Ishikawa (cell line): Measurements from ENCODE around the gene PRAMEF17.
A peak's percentile ranks its signal among the peaks of the same experiment; 100 is the strongest.
"Not testable (repeated sequence)": the region's sequence is repeated elsewhere in the genome, so short reads cannot be mapped to it uniquely, and the experiment has no call there.

ENCODE experiments used
- CEBPB ChIP-seq: IDR thresholded peaks from 2 replicates; pipeline ENCODE4 v1.6.1; 2012
- CREB1 ChIP-seq: IDR thresholded peaks from 2 replicates; pipeline ENCODE4 v1.6.1; 2012; ENCODE audit warnings: low read depth
- EGR1 ChIP-seq: IDR thresholded peaks from 2 replicates; pipeline ENCODE4 v1.6.1; 2012
- EP300 ChIP-seq: IDR thresholded peaks from 2 replicates; pipeline ENCODE4 v1.6.1; 2012; ENCODE audit warnings: borderline replicate concordance
- FOXM1 ChIP-seq: IDR thresholded peaks from 2 replicates; pipeline ENCODE4 v1.6.1; 2012; ENCODE audit warnings: low read depth, borderline replicate concordance
- NFIC ChIP-seq: IDR thresholded peaks from 2 replicates; pipeline ENCODE4 v1.6.1; 2012
- RAD21 ChIP-seq: IDR thresholded peaks from 2 replicates; pipeline ENCODE4 v1.6.1; 2012; ENCODE audit warnings: low read depth
- REST ChIP-seq: IDR thresholded peaks from 2 replicates; pipeline ENCODE4 v1.6.1; 2012; ENCODE audit warnings: low read depth, mild to moderate bottlenecking
- TAF1 ChIP-seq: IDR thresholded peaks from 2 replicates; pipeline ENCODE4 v1.6.1; 2012; ENCODE audit warnings: low read depth, mild to moderate bottlenecking
- TCF12 ChIP-seq: IDR thresholded peaks from 2 replicates; pipeline ENCODE4 v1.6.1; 2012; ENCODE audit warnings: low read depth
- TEAD4 ChIP-seq: IDR thresholded peaks from 2 replicates; pipeline ENCODE4 v1.6.1; 2012
- USF1 ChIP-seq: IDR thresholded peaks from 2 replicates; pipeline ENCODE4 v1.6.1; 2012
- YY1 ChIP-seq: IDR thresholded peaks from 2 replicates; pipeline ENCODE4 v1.6.1; 2012; ENCODE audit warnings: low read depth
- ZBTB7A ChIP-seq: IDR thresholded peaks from 2 replicates; pipeline ENCODE4 v1.6.1; 2012; ENCODE audit warnings: low read depth
- TF ChIP-seq, protein P1 (sequence below): IDR thresholded peaks from 2 replicates; pipeline ENCODE4 v1.6.1; 2012

The PRAMEF17 gene, protein sequence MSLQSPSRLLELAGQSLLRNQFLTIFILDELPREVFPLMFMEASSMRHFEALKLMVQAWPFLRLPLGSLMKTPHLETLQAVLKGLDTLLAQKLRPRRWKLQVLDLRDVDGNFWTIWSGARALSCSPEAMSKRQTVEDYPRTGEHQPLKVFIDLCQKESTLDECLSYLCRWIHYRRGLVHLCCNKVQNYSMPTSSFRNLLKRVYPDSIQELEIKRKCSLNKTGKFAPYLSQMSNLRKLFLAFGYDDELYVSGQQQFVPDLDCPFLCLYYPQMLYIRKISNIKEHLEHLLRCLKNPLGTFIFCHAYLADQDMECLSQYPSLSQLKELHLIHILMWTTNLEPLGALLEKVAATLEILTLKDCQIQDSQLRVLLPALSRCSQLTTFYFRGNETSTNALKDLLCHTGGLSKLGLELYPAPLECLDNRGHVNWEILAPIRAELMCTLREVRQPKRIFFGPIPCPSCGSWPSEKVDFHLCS

DNA sequence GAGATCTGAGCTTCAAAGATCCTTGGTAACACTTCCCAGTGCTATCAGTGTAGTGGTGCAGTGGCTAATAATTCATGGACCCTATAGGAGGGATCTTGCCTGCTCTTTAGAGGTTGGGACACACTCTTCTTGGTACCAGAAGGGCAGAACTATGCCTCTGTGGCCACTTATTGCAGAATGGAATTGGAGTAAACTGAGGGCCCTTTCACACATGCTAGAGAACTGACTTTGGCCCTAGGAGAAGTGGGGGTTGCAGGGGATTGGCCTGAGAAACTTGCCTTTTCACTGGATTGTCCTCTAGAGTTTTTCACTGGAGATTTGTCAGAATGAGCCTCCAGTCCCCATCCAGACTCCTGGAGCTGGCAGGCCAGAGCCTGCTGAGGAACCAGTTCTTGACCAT is at the start of gene PRAMEF17:
TSS of gene PRAMEF17 (plus strand) at position 301 of the 400 bp plus-strand sequence. CDS start at position 327, 26 bp downstream.
- TF ChIP-seq, protein P1, sequence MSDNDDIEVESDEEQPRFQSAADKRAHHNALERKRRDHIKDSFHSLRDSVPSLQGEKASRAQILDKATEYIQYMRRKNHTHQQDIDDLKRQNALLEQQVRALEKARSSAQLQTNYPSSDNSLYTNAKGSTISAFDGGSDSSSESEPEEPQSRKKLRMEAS: not testable (repeated sequence)
- TF ChIP-seq TAF1, USF1: not testable (repeated sequence)

DNA sequence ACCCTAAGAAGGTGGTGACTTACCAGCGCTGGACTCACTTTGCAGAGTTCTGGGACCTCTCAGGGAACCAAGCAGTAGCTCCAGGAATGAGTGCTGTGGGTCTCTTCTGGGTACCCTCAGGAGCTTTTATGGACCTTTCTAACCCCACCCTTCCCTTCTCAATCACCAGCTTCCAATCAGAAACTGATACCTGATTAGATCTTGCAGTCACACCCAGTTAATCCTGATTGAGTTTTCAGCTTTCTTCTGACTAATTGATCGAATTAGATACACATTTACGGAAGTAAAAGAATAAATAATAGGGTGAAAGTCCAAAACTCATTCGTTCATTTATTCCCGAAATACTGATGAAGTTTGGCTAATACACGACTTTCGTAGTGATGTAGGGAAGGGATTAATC is 42.4 kb upstream of the PRAMEF17 start, which contains the start of gene PRAMEF14:
TSS of gene PRAMEF14 (minus strand) at position 101 of the 400 bp plus-strand sequence. CDS start 1,820 bp downstream, outside the sequence.
- not testable (repeated sequence) for TF ChIP-seq TAF1, REST, ZBTB7A

- TF ChIP-seq RAD21: peak; percentile 64
Observed at GRCh38 chr1:13356774-13357173, 32.7 kb upstream of the PRAMEF17 start.

- TF ChIP-seq USF1 (no peak), ZBTB7A (no peak), EGR1 (no peak), CEBPB (no peak), NFIC (no peak), EP300 (no peak), TCF12 (no peak), YY1 (no peak), REST (no peak), CREB1 (no peak), TAF1 (no peak), RAD21 (no peak), TEAD4 (no peak), FOXM1 (no peak)
- TF ChIP-seq, protein P1: no peak
Observed at GRCh38 chr1:13407811-13408210, 18.4 kb downstream of the PRAMEF17 start.

GRCh38 chr1:13410150-13410549 is 20.7 kb downstream of the PRAMEF17 start, which contains the start of gene PRAMEF20:
Gene PRAMEF20 (plus strand): TSS chr1:13410450. CDS start chr1:13416355, 5,905 bp downstream.
- not testable (repeated sequence) for TF ChIP-seq TCF12, EP300, YY1

DNA sequence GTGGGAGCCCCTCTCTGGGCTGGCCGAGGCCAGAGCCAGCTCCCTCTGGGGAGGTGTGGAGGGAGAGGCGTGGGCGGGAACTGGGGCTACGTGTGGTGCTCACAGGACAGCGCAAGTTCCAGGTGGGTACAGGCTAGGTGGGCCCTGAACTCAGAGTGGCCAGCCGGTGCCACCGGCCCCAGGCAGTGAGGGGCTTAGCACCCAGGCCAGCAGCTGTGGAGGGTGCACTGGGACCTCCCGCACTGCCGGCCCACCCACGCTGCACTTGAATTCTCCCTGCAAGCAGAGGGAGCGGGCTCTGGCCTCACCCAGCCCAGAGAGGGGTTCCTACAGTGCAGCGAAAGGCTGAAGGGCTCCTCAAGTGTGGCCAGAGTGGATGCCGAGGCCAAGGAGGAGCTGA is 41.1 kb downstream of the PRAMEF17 start:
- TF ChIP-seq EGR1 (no peak), CEBPB (no peak), YY1 (no peak), TAF1 (no peak), FOXM1 (no peak), ZBTB7A (no peak), EP300 (no peak), TEAD4 (no peak), REST (no peak), CREB1 (no peak)
- TF ChIP-seq, protein P1: no peak
